NCI-H82 (cell line): ENCODE measurements around the gene RNF213.
A peak's percentile ranks its signal among the peaks of the same experiment; 100 is the strongest.

Experiments used
- DNase-seq: peaks from one replicate; lab custom pipeline; 2025; lab: John Stamatoyannopoulos, UW

RNF213 gene

GRCh38 chr17:80372922-80373570 is 112.4 kb downstream of the RNF213 start:
- DNase-seq, result no peak

GRCh38 chr17:80374039-80374731 is 113.5 kb downstream of the RNF213 start:
- DNase-seq, result no peak

- peak; percentile 25 for DNase-seq
These were observed 114.3 kb downstream of the RNF213 start for GRCh38 chr17:80374732-80375585.

GRCh38 chr17:80376531-80376930 is 115.9 kb downstream of the RNF213 start:
- no peak for DNase-seq

- DNase-seq, result no peak
These were observed 117.1 kb downstream of the RNF213 start for GRCh38 chr17:80377798-80378197.

GRCh38 chr17:80379348-80379747 is 118.7 kb downstream of the RNF213 start:
- DNase-seq, result no peak

GRCh38 chr17:80380068-80380467 is 119.4 kb downstream of the RNF213 start:
- DNase-seq, result no peak

GRCh38 chr17:80380555-80381002 is 119.9 kb downstream of the RNF213 start:
- no peak for DNase-seq

- no peak for DNase-seq
These were observed 120.8 kb downstream of the RNF213 start for GRCh38 chr17:80381416-80381923.

- no peak for DNase-seq
These were observed 121.8 kb downstream of the RNF213 start for GRCh38 chr17:80382446-80382845.

GRCh38 chr17:80382956-80383355 is 122.3 kb downstream of the RNF213 start:
- DNase-seq, result no peak

- DNase-seq, result no peak
These were observed 123.7 kb downstream of the RNF213 start for GRCh38 chr17:80384078-80384960.

GRCh38 chr17:80385046-80385445 is 124.4 kb downstream of the RNF213 start:
- DNase-seq, result no peak

GRCh38 chr17:80386341-80386740 is 125.7 kb downstream of the RNF213 start:
- no peak for DNase-seq

GRCh38 chr17:80387071-80387470 is 126.4 kb downstream of the RNF213 start:
- DNase-seq, result no peak

GRCh38 chr17:80388175-80388574 is 127.5 kb downstream of the RNF213 start:
- peak; percentile 34 for DNase-seq

GRCh38 chr17:80388601-80389000 is 127.9 kb downstream of the RNF213 start:
- no peak for DNase-seq

GRCh38 chr17:80389011-80389995 is 128.7 kb downstream of the RNF213 start:
- no peak for DNase-seq

- no peak for DNase-seq
These were observed 132.7 kb downstream of the RNF213 start for GRCh38 chr17:80393241-80393890.

- DNase-seq, result no peak
These were observed 133.3 kb downstream of the RNF213 start for GRCh38 chr17:80393961-80394360.
